ENCODE measurements around the gene ASF1A. TPM values are rescaled to one million over a fixed set of nuclear protein-coding genes. Genes with fewer than 3 reads are reported as not detected.
A peak's percentile ranks its signal among the peaks of the same experiment; 100 is the strongest.

The ASF1A gene
- total RNA-seq, 6 experiments from 2014 or later = 17.3 to 25.9 (median 21.7) TPM

- Mint-ChIP-seq H3K27ac (peak overlapping the region; percentile 98), H3K27me3 (ENCODE audit: insufficient read depth) (0 out of 2 replicates have a peak, but pooled peaks cover 3% of the 10 kb centered on the region), H3K4me3 (peak overlapping the region; percentile 93), H3K36me3 (ENCODE audit: low read depth) (peaks cover 1% of the 10 kb centered on the region), H3K4me1 (ENCODE audit: low read depth) (peaks cover 34% of the 10 kb centered on the region), H3K9me3 (no peaks in the 10 kb centered on the region)
- no peak for TF ChIP-seq CTCF (IDR thresholded peaks at IDR 0.05)
- DNase-seq = no peak
These were observed 1.5 kb upstream of the ASF1A start for GRCh38 chr6:118892355-118892991.

- peak; percentile 62 for DNase-seq
- 0 out of 2 replicates have a peak, but pooled peaks cover 3% of the 10 kb centered on the region for H3K27me3 Mint-ChIP-seq (ENCODE audit: insufficient read depth)
- H3K4me3 Mint-ChIP-seq = peak overlapping the region; percentile 93
- no peaks in the 10 kb centered on the region for H3K9me3 Mint-ChIP-seq
- peaks cover 34% of the 10 kb centered on the region for H3K4me1 Mint-ChIP-seq (ENCODE audit: low read depth)
- no peak for TF ChIP-seq CTCF (IDR thresholded peaks at IDR 0.05)
- peak overlapping the region; percentile 98 for H3K27ac Mint-ChIP-seq
- H3K36me3 Mint-ChIP-seq (ENCODE audit: low read depth) = peaks cover 7% of the 10 kb centered on the region
These were observed 717 bp upstream of the ASF1A start for GRCh38 chr6:118893064-118893806.

GRCh38 chr6:118894425-118895260 is 691 bp downstream of the ASF1A start:
- DNase-seq = peak; percentile 45
- Mint-ChIP-seq H3K9me3 (no peaks in the 10 kb centered on the region), H3K36me3 (ENCODE audit: low read depth) (peaks cover 16% of the 10 kb centered on the region), H3K27ac (peak overlapping the region; percentile 98), H3K27me3 (ENCODE audit: insufficient read depth) (0 out of 2 replicates have a peak, but pooled peaks cover 3% of the 10 kb centered on the region), H3K4me3 (peak overlapping the region; percentile 93), H3K4me1 (ENCODE audit: low read depth) (peaks cover 42% of the 10 kb centered on the region)
- no peak for TF ChIP-seq CTCF (IDR thresholded peaks at IDR 0.05)

GRCh38 chr6:118895261-118895560 is 1.3 kb downstream of the ASF1A start:
- DNase-seq = no peak
- H3K9me3 Mint-ChIP-seq = no peaks in the 10 kb centered on the region
- H3K27ac Mint-ChIP-seq = peak overlapping the region; percentile 90
- no peak for TF ChIP-seq CTCF (IDR thresholded peaks at IDR 0.05)
- 0 out of 2 replicates have a peak, but pooled peaks cover 3% of the 10 kb centered on the region for H3K27me3 Mint-ChIP-seq (ENCODE audit: insufficient read depth)
- peaks cover 47% of the 10 kb centered on the region for H3K4me1 Mint-ChIP-seq (ENCODE audit: low read depth)
- peak overlapping the region; percentile 93 for H3K4me3 Mint-ChIP-seq
- peaks cover 16% of the 10 kb centered on the region for H3K36me3 Mint-ChIP-seq (ENCODE audit: low read depth)

- H3K4me1 Mint-ChIP-seq (ENCODE audit: low read depth) = peaks cover 52% of the 10 kb centered on the region
- peaks cover 16% of the 10 kb centered on the region for H3K36me3 Mint-ChIP-seq (ENCODE audit: low read depth)
- H3K4me3 Mint-ChIP-seq = peak overlapping the region; percentile 93
- H3K27ac Mint-ChIP-seq = peak overlapping the region; percentile 90
- H3K9me3 Mint-ChIP-seq = no peaks in the 10 kb centered on the region
- 0 out of 2 replicates have a peak, but pooled peaks cover 3% of the 10 kb centered on the region for H3K27me3 Mint-ChIP-seq (ENCODE audit: insufficient read depth)
- TF ChIP-seq CTCF (IDR thresholded peaks at IDR 0.05) = no peak
- no peak for DNase-seq
These were observed 1.9 kb downstream of the ASF1A start for GRCh38 chr6:118895859-118896258.

All from HFFc6 (cell line).